H9 (cell line): Measurements from ENCODE around the gene COP1. TPM values are rescaled to one million over a fixed set of nuclear protein-coding genes. Genes with fewer than 3 reads are reported as not detected.

ENCODE experiments used
- DNase-seq: peaks from one replicate; pipeline ENCODE4 v3.0.0-alpha.2; 2017
- H2AFZ ChIP-seq: one replicate; pipeline ENCODE4 v1.6.1; 2013; ENCODE audit warnings: mild to moderate bottlenecking, low read length, control low read depth, moderate library complexity
- H2AK5ac ChIP-seq: 2 replicates; pipeline ENCODE4 v1.6.1; 2013; ENCODE audit warnings: low read length, control low read depth, mixed read lengths; ENCODE audit not compliant: insufficient read length
- H2BK120ac ChIP-seq: one replicate; pipeline ENCODE4 v1.6.1; 2013; ENCODE audit warnings: low read depth, mild to moderate bottlenecking, low read length, control low read depth, inconsistent platforms; ENCODE audit not compliant: poor library complexity, severe bottlenecking
- H2BK12ac ChIP-seq: 2 replicates; pipeline ENCODE4 v1.6.1; 2013; ENCODE audit warnings: low read length, control low read depth, mixed read lengths, low read depth; ENCODE audit not compliant: insufficient read length
- H2BK15ac ChIP-seq: 2 replicates; pipeline ENCODE4 v1.6.1; 2013; ENCODE audit warnings: low read depth, low read length, control low read depth
- H2BK20ac ChIP-seq: one replicate; pipeline ENCODE4 v1.6.1; 2013; ENCODE audit warnings: low read depth, mild to moderate bottlenecking, low read length, control low read depth, inconsistent platforms; ENCODE audit not compliant: poor library complexity, severe bottlenecking
- H2BK5ac ChIP-seq: 2 replicates; pipeline ENCODE4 v1.6.1; 2013; ENCODE audit warnings: low read length, control low read depth, mixed read lengths; ENCODE audit not compliant: insufficient read length
- H3K14ac ChIP-seq: 2 replicates; pipeline ENCODE4 v1.6.1; 2013; ENCODE audit warnings: low read length, control low read depth; ENCODE audit not compliant: insufficient read depth
- H3K18ac ChIP-seq: 2 replicates; pipeline ENCODE4 v1.6.1; 2013; ENCODE audit warnings: low read depth, mild to moderate bottlenecking, mixed read lengths, low read length, control low read depth; ENCODE audit not compliant: insufficient read length
- H3K23ac ChIP-seq: 2 replicates; pipeline ENCODE4 v1.6.1; 2013; ENCODE audit warnings: low read length, control low read depth, mixed read lengths, low read depth; ENCODE audit not compliant: insufficient read length
- H3K23me2 ChIP-seq: 2 replicates; pipeline ENCODE4 v1.6.1; 2013; ENCODE audit warnings: low read depth, mild to moderate bottlenecking, mixed read lengths, low read length, control low read depth; ENCODE audit not compliant: insufficient read length, poor library complexity, severe bottlenecking
- H3K27ac ChIP-seq: 2 replicates; pipeline ENCODE4 v1.5.1; 2013; ENCODE audit warnings: low read length, control low read depth, mixed read lengths, low read depth; ENCODE audit not compliant: insufficient read length
- H3K27me3 ChIP-seq: 2 replicates; pipeline ENCODE4 v1.6.1; 2013; ENCODE audit warnings: low read length, control low read depth, inconsistent platforms; ENCODE audit not compliant: insufficient read depth
- H3K4ac ChIP-seq: 2 replicates; pipeline ENCODE4 v1.6.1; 2013; ENCODE audit warnings: low read depth, mild to moderate bottlenecking, control low read depth, inconsistent platforms, low read length, moderate library complexity
- H3K4me1 ChIP-seq: 2 replicates; pipeline ENCODE4 v1.6.1; 2013; ENCODE audit warnings: low read length, control low read depth, inconsistent platforms; ENCODE audit not compliant: insufficient read depth
- H3K4me2 ChIP-seq: 2 replicates; pipeline ENCODE4 v1.6.1; 2013; ENCODE audit warnings: low read length, control low read depth, mixed read lengths; ENCODE audit not compliant: insufficient read length, insufficient read depth
- H3K56ac ChIP-seq: 2 replicates; pipeline ENCODE4 v1.6.1; 2013; ENCODE audit warnings: low read depth, mild to moderate bottlenecking, mixed read lengths, low read length, control low read depth; ENCODE audit not compliant: insufficient read length
- H3K79me1 ChIP-seq: 2 replicates; pipeline ENCODE4 v1.6.1; 2013; ENCODE audit warnings: low read depth, mild to moderate bottlenecking, moderate library complexity, low read length, control low read depth, inconsistent platforms; ENCODE audit not compliant: insufficient read depth, poor library complexity, severe bottlenecking
- H3K79me2 ChIP-seq: 2 replicates; pipeline ENCODE4 v1.6.1; 2013; ENCODE audit warnings: low read length, control low read depth, inconsistent platforms; ENCODE audit not compliant: insufficient read depth
- H3K9ac ChIP-seq: 2 replicates; pipeline ENCODE4 v1.6.1; 2013; ENCODE audit warnings: low read length, control low read depth, mixed read lengths; ENCODE audit not compliant: insufficient read length; ENCODE audit errors: extremely low read depth
- H3K9me3 ChIP-seq: one replicate; pipeline ENCODE4 v1.6.1; 2013; ENCODE audit warnings: low read depth, low read length, inconsistent platforms; ENCODE audit not compliant: control insufficient read depth
- H3T11ph ChIP-seq: one replicate; pipeline ENCODE4 v1.6.1; 2013; ENCODE audit warnings: mild to moderate bottlenecking, low read length, control low read depth, inconsistent platforms
- H4K20me1 ChIP-seq: one replicate; pipeline ENCODE4 v1.6.1; 2013; ENCODE audit not compliant: control insufficient read depth, insufficient read length, insufficient read depth
- H4K5ac ChIP-seq: 2 replicates; pipeline ENCODE4 v1.6.1; 2013; ENCODE audit warnings: low read depth, mild to moderate bottlenecking, mixed read lengths, low read length, control low read depth; ENCODE audit not compliant: insufficient read length
- H4K8ac ChIP-seq: replicated peaks from 2 replicates; pipeline ENCODE4 v1.6.1; 2013; ENCODE audit warnings: low read length, control low read depth, mixed read lengths, low read depth; ENCODE audit not compliant: insufficient read length
- H4K91ac ChIP-seq: 2 replicates; pipeline ENCODE4 v1.6.1; 2013; ENCODE audit warnings: low read depth, mild to moderate bottlenecking, moderate library complexity, mixed read lengths, low read length, control low read depth; ENCODE audit not compliant: insufficient read length
- H3K27ac Mint-ChIP-seq, 3 experiments: 2 replicates in 2 of 3; 3 replicates in 1 of 3; pipeline ENCODE4 v1.8.0; 2020 to 2021; ENCODE audit warnings: mixed read lengths in 3 of 3, mild to moderate bottlenecking in 1 of 3, moderate library complexity in 1 of 3
- H3K27me3 Mint-ChIP-seq: 2 replicates; pipeline ENCODE4 v1.8.0; 2021; ENCODE audit warnings: low read depth, mild to moderate bottlenecking, moderate library complexity, mixed read lengths
- H3K36me3 Mint-ChIP-seq, 3 experiments: 2 replicates in 2 of 3; 3 replicates in 1 of 3; pipeline ENCODE4 v1.8.0; 2020 to 2021; ENCODE audit warnings: low read depth in 3 of 3, mixed read lengths in 3 of 3; ENCODE audit not compliant: insufficient read depth in 1 of 3
- H3K4me1 Mint-ChIP-seq, 2 experiments: 2 replicates each; pipeline ENCODE4 v1.8.0; 2020; ENCODE audit warnings: mixed read lengths in 2 of 2
- H3K4me3 Mint-ChIP-seq, 2 experiments: 2 replicates in 1 of 2; 3 replicates in 1 of 2; pipeline ENCODE4 v1.8.0; 2020 to 2021; ENCODE audit warnings: mild to moderate bottlenecking in 2 of 2, mixed read lengths in 2 of 2, moderate library complexity in 1 of 2
- H3K9me3 Mint-ChIP-seq, 2 experiments: 2 replicates in 1 of 2; 3 replicates in 1 of 2; pipeline ENCODE4 v1.8.0; 2020; ENCODE audit warnings: mild to moderate bottlenecking in 2 of 2, mixed read lengths in 2 of 2, moderate library complexity in 1 of 2
- WGBS: extraction: QIAGEN DNeasy Blood & Tissue Kit; methylation state at CpG from one replicate; pipeline ENCODE4 v1.1.7; 2013; ENCODE audit warnings: missing lambda C conversion rate, low lambda C conversion rate, mixed read lengths; ENCODE audit not compliant: insufficient read length; ENCODE audit errors: extremely low coverage; 5-methylcytosine and 5-hydroxymethylcytosine counted together
- total RNA-seq: library from RNA; stranded (reverse); gene quantifications from 2 replicates; pipeline ENCODE4 v1.2.1, GENCODE V29; 2021
- TF ChIP-seq, protein P1 (sequence below): fragments of 200-600 bp; sonication (generic); conservative IDR thresholded peaks from 3 replicates; pipeline ENCODE4 v1.8.0; 2021; ENCODE audit warnings: antibody characterized with exemption, mild to moderate bottlenecking

Gene COP1
- total RNA-seq, 1 experiment from 2014 or later = 41.3 TPM

DNA sequence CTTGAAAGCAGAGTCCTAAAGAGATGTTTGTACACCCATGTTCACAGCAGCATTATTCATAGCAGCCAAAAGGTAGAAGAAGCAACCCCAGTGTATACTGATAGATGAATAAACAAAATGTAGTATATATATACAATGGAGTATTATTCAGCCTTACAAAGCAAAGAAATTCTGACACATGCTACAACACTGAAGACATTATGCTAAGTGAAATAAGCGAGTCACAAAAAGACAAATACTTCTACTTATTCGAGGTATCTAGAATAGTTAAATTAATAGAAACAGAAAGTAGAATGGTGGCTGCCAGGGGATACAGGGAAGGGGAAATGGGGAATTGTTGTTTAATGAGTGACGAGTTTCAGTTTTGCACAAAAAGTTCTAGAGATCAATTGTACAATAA, 23.5 kb downstream of the COP1 start:
- Histone ChIP-seq H3T11ph (no peak overlapping the region), H3K27me3 (no peaks in the 10 kb centered on the region), H2BK120ac (no peak overlapping the region), H3K4me1 (peaks cover 3% of the 10 kb centered on the region; the same call in 1 of the 2 replicates), H3K9ac (no peak overlapping the region), H3K9me3 (no peaks in the 10 kb centered on the region), H4K20me1 (no peaks in the 10 kb centered on the region), H3K27ac (no peak overlapping the region), H2BK15ac (no peak overlapping the region), H3K56ac (no peak overlapping the region), H4K5ac (no peak overlapping the region), H3K23me2 (no peaks in the 10 kb centered on the region), H3K4ac (no peak overlapping the region), H2BK12ac (no peak overlapping the region), H2AFZ (no peak overlapping the region), H2BK20ac (no peak overlapping the region), H2AK5ac (no peak overlapping the region), H4K91ac (no peak overlapping the region), H3K4me2 (no peak overlapping the region), H3K79me1 (peaks cover 5% of the 10 kb centered on the region), H2BK5ac (no peak overlapping the region), H3K23ac (no peak overlapping the region), H3K79me2 (peaks cover 10% of the 10 kb centered on the region), H3K14ac (no peak overlapping the region), H4K8ac (no peak overlapping the region), H3K18ac (no peak overlapping the region)
- TF ChIP-seq, protein P1, sequence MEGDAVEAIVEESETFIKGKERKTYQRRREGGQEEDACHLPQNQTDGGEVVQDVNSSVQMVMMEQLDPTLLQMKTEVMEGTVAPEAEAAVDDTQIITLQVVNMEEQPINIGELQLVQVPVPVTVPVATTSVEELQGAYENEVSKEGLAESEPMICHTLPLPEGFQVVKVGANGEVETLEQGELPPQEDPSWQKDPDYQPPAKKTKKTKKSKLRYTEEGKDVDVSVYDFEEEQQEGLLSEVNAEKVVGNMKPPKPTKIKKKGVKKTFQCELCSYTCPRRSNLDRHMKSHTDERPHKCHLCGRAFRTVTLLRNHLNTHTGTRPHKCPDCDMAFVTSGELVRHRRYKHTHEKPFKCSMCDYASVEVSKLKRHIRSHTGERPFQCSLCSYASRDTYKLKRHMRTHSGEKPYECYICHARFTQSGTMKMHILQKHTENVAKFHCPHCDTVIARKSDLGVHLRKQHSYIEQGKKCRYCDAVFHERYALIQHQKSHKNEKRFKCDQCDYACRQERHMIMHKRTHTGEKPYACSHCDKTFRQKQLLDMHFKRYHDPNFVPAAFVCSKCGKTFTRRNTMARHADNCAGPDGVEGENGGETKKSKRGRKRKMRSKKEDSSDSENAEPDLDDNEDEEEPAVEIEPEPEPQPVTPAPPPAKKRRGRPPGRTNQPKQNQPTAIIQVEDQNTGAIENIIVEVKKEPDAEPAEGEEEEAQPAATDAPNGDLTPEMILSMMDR = no peak
- Mint-ChIP-seq H3K27me3 (no peaks in the 10 kb centered on the region), H3K27ac (peak overlapping the region in 1 of 3 experiments; percentile 44; a peak in 1 of 7 replicates), H3K4me1 (peaks cover 19 to 24% of the 10 kb centered on the region in 2 experiments), H3K36me3 (peaks cover 0 to 16% (median 13%) of the 10 kb centered on the region in 3 experiments; a peak in 2 of 7 replicates), H3K9me3 (no peaks in the 10 kb centered on the region), H3K4me3 (no peak overlapping the region)
- no peak for DNase-seq
- WGBS = no CpG with 5 or more reads among the region's 3 CpGs
